Trophoblast cell (in vitro differentiated cells and primary cell): ENCODE measurements around the gene KIF5A.

Experiments used
- DNase-seq, 2 donors: peaks; one replicate each; pipeline ENCODE4 v3.0.0-alpha.2; 2016
- H2AFZ ChIP-seq: 2 replicates; pipeline ENCODE4 v1.6.1; 2013; ENCODE audit warnings: low read length, moderate library complexity, mild to moderate bottlenecking; ENCODE audit not compliant: insufficient read depth, poor library complexity
- H2AK5ac ChIP-seq: 2 replicates; pipeline ENCODE4 v1.6.1; 2013; ENCODE audit warnings: mild to moderate bottlenecking, low read length
- H2BK120ac ChIP-seq: 2 replicates; pipeline ENCODE4 v1.6.1; 2013; ENCODE audit warnings: low read length, mild to moderate bottlenecking, moderate library complexity; ENCODE audit not compliant: insufficient read depth, poor library complexity
- H2BK12ac ChIP-seq: 2 replicates; pipeline ENCODE4 v1.6.1; 2013; ENCODE audit warnings: mild to moderate bottlenecking, low read length, moderate library complexity
- H2BK5ac ChIP-seq: 2 replicates; pipeline ENCODE4 v1.6.1; 2013; ENCODE audit warnings: low read length, low read depth, moderate library complexity, mild to moderate bottlenecking; ENCODE audit not compliant: poor library complexity
- H3K14ac ChIP-seq: 2 replicates; pipeline ENCODE4 v1.6.1; 2013; ENCODE audit warnings: mild to moderate bottlenecking, low read length
- H3K18ac ChIP-seq: 2 replicates; pipeline ENCODE4 v1.6.1; 2013; ENCODE audit warnings: mild to moderate bottlenecking, low read length
- H3K23ac ChIP-seq: 2 replicates; pipeline ENCODE4 v1.6.1; 2013; ENCODE audit warnings: low read length
- H3K27ac ChIP-seq: 2 replicates; pipeline ENCODE4 v1.5.1; 2013; ENCODE audit warnings: low read depth, mild to moderate bottlenecking, inconsistent platforms, low read length, moderate library complexity
- H3K27me3 ChIP-seq: 2 replicates; pipeline ENCODE4 v1.6.1; 2013; ENCODE audit warnings: inconsistent platforms, mild to moderate bottlenecking, low read length, moderate library complexity; ENCODE audit not compliant: insufficient read depth
- H3K36me3 ChIP-seq, 2 experiments: 1 replicate in 1 of 2; 2 replicates in 1 of 2; pipeline ENCODE4 v1.6.1; 2013; ENCODE audit warnings: low read length in 2 of 2, mild to moderate bottlenecking in 2 of 2, moderate library complexity in 1 of 2; ENCODE audit not compliant: insufficient read depth in 2 of 2, control insufficient read depth in 1 of 2
- H3K4ac ChIP-seq: 2 replicates; pipeline ENCODE4 v1.6.1; 2013; ENCODE audit warnings: low read depth, mild to moderate bottlenecking, low read length, moderate library complexity
- H3K4me1 ChIP-seq, 2 experiments: 1 replicate in 1 of 2; 2 replicates in 1 of 2; pipeline ENCODE4 v1.6.1; 2013; ENCODE audit warnings: low read length in 2 of 2, mild to moderate bottlenecking in 2 of 2, moderate library complexity in 1 of 2; ENCODE audit not compliant: insufficient read depth in 2 of 2, control insufficient read depth in 1 of 2
- H3K4me2 ChIP-seq: 2 replicates; pipeline ENCODE4 v1.6.1; 2013; ENCODE audit warnings: inconsistent platforms, mild to moderate bottlenecking, low read length, moderate library complexity
- H3K4me3 ChIP-seq: 2 replicates; pipeline ENCODE4 v1.5.1; 2013; ENCODE audit warnings: mild to moderate bottlenecking, low read depth, low read length, inconsistent platforms
- H3K79me1 ChIP-seq: one replicate; pipeline ENCODE4 v1.6.1; 2013; ENCODE audit warnings: low read length
- H3K79me2 ChIP-seq: 2 replicates; pipeline ENCODE4 v1.6.1; 2013; ENCODE audit warnings: low read length, mild to moderate bottlenecking; ENCODE audit not compliant: control insufficient read depth, insufficient read depth, poor library complexity
- H3K9ac ChIP-seq: 2 replicates; pipeline ENCODE4 v1.6.1; 2013; ENCODE audit warnings: mild to moderate bottlenecking, low read length
- H3K9me3 ChIP-seq: 2 replicates; pipeline ENCODE4 v1.6.1; 2013; ENCODE audit warnings: low read depth, mild to moderate bottlenecking, control low read depth, inconsistent platforms, low read length; ENCODE audit not compliant: insufficient read depth
- H4K12ac ChIP-seq: 2 replicates; pipeline ENCODE4 v1.6.1; 2013; ENCODE audit warnings: low read depth, mild to moderate bottlenecking, low read length, moderate library complexity
- H4K8ac ChIP-seq: 2 replicates; pipeline ENCODE4 v1.6.1; 2013; ENCODE audit warnings: low read depth, mild to moderate bottlenecking, low read length, moderate library complexity
- H4K91ac ChIP-seq: one replicate; pipeline ENCODE4 v1.6.1; 2013; ENCODE audit warnings: low read depth, mild to moderate bottlenecking, low read length, moderate library complexity
- WGBS: extraction: QIAGEN DNeasy Blood & Tissue Kit; methylation state at CpG from one replicate; pipeline ENCODE4 v1.1.7; 2013; ENCODE audit warnings: missing lambda C conversion rate; ENCODE audit not compliant: insufficient read length, insufficient coverage; ENCODE audit errors: extremely low coverage; 5-methylcytosine and 5-hydroxymethylcytosine counted together

Gene KIF5A

GRCh38 chr12:57625261-57626032 is 75.6 kb downstream of the KIF5A start:
- no peak overlapping the region for H4K8ac ChIP-seq
- H3K14ac ChIP-seq, result no peak overlapping the region
- no peaks in the 10 kb centered on the region for H3K79me1 ChIP-seq
- H2BK5ac ChIP-seq, result no peak overlapping the region
- WGBS, result no CpG with 5 or more reads among the region's 12 CpGs
- H3K4me3 ChIP-seq, result no peak overlapping the region
- no peaks in the 10 kb centered on the region for H3K79me2 ChIP-seq
- H3K9ac ChIP-seq, result no peak overlapping the region
- H3K9me3 ChIP-seq, result peaks cover 18% of the 10 kb centered on the region
- no peak overlapping the region for H3K23ac ChIP-seq
- H2BK120ac ChIP-seq, result no peak overlapping the region
- no peak overlapping the region for H2BK12ac ChIP-seq
- peaks cover 4 to 9% of the 10 kb centered on the region in 2 experiments for H3K4me1 ChIP-seq
- no peaks in the 10 kb centered on the region for H3K36me3 ChIP-seq
- H3K27me3 ChIP-seq, result peaks cover 78% of the 10 kb centered on the region
- no peak overlapping the region for H3K4me2 ChIP-seq
- H3K4ac ChIP-seq, result no peak overlapping the region
- no peak overlapping the region for H3K18ac ChIP-seq
- no peak overlapping the region for H2AFZ ChIP-seq
- H3K27ac ChIP-seq, result no peak overlapping the region
- no peak overlapping the region for H4K91ac ChIP-seq
- no peak overlapping the region for H2AK5ac ChIP-seq
- no peak overlapping the region for H4K12ac ChIP-seq
- DNase-seq, result no peak

DNA sequence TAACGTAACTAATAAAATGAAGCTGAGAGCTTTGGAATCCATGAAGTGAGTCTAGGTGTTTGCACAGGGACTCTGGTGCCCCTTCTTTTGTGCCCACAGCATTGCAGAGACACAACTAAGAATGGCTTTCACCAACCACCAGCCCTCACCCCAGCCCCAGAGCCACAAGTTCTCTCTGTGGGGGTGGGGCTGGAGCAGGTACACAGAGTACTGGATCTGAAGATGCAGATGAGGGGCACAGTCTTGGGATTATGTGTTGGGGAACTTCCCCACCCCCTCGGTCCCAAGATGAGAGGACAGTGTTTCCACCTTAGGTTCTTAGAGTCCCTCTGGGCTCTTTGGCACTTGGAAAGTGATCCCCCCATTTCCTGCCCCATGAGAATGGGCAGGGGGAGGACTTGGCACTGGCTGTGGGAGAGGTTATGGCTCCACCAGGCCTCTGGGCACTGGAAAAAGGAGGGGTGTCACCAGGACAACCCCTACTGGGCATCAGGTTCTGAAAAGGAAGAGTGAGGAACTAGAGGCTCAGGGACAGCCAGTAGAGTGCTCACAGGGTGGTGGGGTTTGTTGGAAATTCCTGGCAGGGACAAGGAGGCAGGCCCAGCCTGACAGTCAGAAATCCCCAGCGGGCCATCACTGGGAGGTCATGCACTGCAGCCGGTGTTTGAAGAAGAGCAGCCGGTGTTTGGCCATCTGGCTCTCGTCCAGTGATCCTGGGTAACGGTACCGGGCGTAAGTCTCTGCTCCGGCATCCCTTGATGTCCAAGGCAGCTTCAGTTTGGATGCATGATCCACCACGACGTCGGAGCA is 76.5 kb downstream of the KIF5A start:
- WGBS, result no CpG with 5 or more reads among the region's 13 CpGs
- Histone ChIP-seq H2BK5ac (no peak overlapping the region), H3K79me2 (no peaks in the 10 kb centered on the region), H3K36me3 (no peaks in the 10 kb centered on the region), H3K4me3 (no peak overlapping the region), H4K8ac (no peak overlapping the region), H4K91ac (no peak overlapping the region), H3K4me2 (no peak overlapping the region), H4K12ac (no peak overlapping the region), H3K14ac (no peak overlapping the region), H3K9ac (no peak overlapping the region), H3K4me1 (peaks cover 4 to 7% of the 10 kb centered on the region in 2 experiments), H2AK5ac (no peak overlapping the region), H3K23ac (no peak overlapping the region), H3K27me3 (peaks cover 78% of the 10 kb centered on the region), H2BK120ac (no peak overlapping the region), H2AFZ (no peak overlapping the region), H3K18ac (no peak overlapping the region), H3K9me3 (peaks cover 24% of the 10 kb centered on the region), H3K27ac (no peak overlapping the region), H3K79me1 (no peaks in the 10 kb centered on the region), H3K4ac (no peak overlapping the region), H2BK12ac (no peak overlapping the region)
- DNase-seq, result no peak

GRCh38 chr12:57626921-57627445 is 77.1 kb downstream of the KIF5A start:
- no peak overlapping the region for H3K14ac ChIP-seq
- H3K79me2 ChIP-seq, result no peaks in the 10 kb centered on the region
- H4K12ac ChIP-seq, result no peak overlapping the region
- no peak overlapping the region for H3K9ac ChIP-seq
- H3K9me3 ChIP-seq, result peaks cover 24% of the 10 kb centered on the region
- no peak overlapping the region for H3K4me3 ChIP-seq
- H3K27ac ChIP-seq, result no peak overlapping the region
- no peak overlapping the region for H3K23ac ChIP-seq
- no peak overlapping the region for H4K8ac ChIP-seq
- no peak overlapping the region for H3K4ac ChIP-seq
- H3K18ac ChIP-seq, result no peak overlapping the region
- H2BK12ac ChIP-seq, result no peak overlapping the region
- H3K4me2 ChIP-seq, result no peak overlapping the region
- peaks cover 78% of the 10 kb centered on the region for H3K27me3 ChIP-seq
- H2BK120ac ChIP-seq, result no peak overlapping the region
- H4K91ac ChIP-seq, result no peak overlapping the region
- H2BK5ac ChIP-seq, result no peak overlapping the region
- DNase-seq, result no peak
- WGBS, result no CpG with 5 or more reads among the region's 9 CpGs
- H3K4me1 ChIP-seq, result peaks cover 4% of the 10 kb centered on the region in 2 experiments
- no peak overlapping the region for H2AFZ ChIP-seq
- H3K36me3 ChIP-seq, result no peaks in the 10 kb centered on the region
- no peaks in the 10 kb centered on the region for H3K79me1 ChIP-seq
- H2AK5ac ChIP-seq, result no peak overlapping the region

GRCh38 chr12:57627501-57628279 is 77.8 kb downstream of the KIF5A start:
- H3K9ac ChIP-seq, result no peak overlapping the region
- H3K23ac ChIP-seq, result no peak overlapping the region
- WGBS, result no CpG with 5 or more reads among the region's 67 CpGs
- H3K18ac ChIP-seq, result no peak overlapping the region
- H2BK12ac ChIP-seq, result no peak overlapping the region
- no peak overlapping the region for H4K8ac ChIP-seq
- DNase-seq, result peak in 1 of 2 donors; percentile 18
- peak overlapping the region; percentile 8 for H3K4me3 ChIP-seq
- H3K79me1 ChIP-seq, result no peaks in the 10 kb centered on the region
- peaks cover under 1% of the 10 kb centered on the region for H3K79me2 ChIP-seq
- H4K12ac ChIP-seq, result no peak overlapping the region
- no peak overlapping the region for H3K4ac ChIP-seq
- H2BK5ac ChIP-seq, result no peak overlapping the region
- H3K14ac ChIP-seq, result no peak overlapping the region
- no peak overlapping the region for H4K91ac ChIP-seq
- H2AFZ ChIP-seq, result peak overlapping the region; percentile 8
- peaks cover 4% of the 10 kb centered on the region in 2 experiments for H3K4me1 ChIP-seq
- peaks cover 81% of the 10 kb centered on the region for H3K27me3 ChIP-seq
- peaks cover 24% of the 10 kb centered on the region for H3K9me3 ChIP-seq
- no peak overlapping the region for H3K27ac ChIP-seq
- no peak overlapping the region for H3K4me2 ChIP-seq
- no peak overlapping the region for H2AK5ac ChIP-seq
- no peaks in the 10 kb centered on the region for H3K36me3 ChIP-seq
- no peak overlapping the region for H2BK120ac ChIP-seq
